GM21381 (cell line): Measurements from ENCODE around the gene SNX32.

Source experiments
- ATAC-seq: cut with Tn5 transposase; IDR thresholded peaks from one replicate; pipeline ENCODE4 v1.9.1; 2021; ENCODE audit warnings: mild to moderate bottlenecking, moderate library complexity; ENCODE audit not compliant: unreplicated experiment

Gene SNX32

DNA sequence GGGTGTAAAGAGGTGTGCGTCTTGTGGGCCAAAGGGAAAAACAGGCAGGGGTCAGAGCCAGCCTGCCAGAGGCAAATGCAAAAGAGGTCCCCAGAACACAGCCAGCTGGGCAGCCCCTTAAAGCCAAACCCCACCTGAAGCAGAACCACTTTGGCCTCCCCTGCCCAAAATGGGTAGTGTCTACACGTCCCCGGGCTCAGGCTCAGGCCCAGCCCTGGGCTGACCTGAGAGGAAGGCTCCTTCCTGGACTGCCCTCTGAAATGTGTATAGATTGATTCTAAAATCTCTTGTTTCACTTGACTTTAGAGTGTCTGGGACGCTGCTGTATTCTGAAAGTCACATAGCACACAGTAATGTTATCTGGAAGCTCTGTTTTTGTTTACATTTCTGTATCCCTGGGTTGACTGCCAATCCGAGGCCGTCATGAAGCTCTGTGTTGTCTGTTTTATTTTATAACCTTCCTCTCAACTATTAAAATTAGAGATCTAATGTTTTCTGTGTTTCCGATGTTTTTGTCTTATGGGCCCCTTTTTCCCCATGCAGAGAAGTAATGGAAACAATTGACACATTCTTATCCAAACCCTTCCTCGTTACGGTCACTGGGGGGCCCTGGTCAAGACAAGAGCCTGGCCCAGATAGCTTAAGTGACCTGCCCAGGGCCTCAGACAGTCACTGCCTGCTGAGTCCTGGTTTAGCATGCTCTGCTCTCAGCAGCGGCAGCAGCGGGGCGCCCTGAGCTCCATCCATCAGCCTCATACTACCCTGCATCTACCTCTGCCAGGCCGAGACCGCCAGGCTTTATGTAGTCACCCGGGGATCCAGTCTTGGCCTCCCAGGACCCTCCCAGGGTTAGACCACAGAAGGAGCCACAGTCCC is 36.8 kb upstream of the SNX32 start:
- no peak for ATAC-seq

DNA sequence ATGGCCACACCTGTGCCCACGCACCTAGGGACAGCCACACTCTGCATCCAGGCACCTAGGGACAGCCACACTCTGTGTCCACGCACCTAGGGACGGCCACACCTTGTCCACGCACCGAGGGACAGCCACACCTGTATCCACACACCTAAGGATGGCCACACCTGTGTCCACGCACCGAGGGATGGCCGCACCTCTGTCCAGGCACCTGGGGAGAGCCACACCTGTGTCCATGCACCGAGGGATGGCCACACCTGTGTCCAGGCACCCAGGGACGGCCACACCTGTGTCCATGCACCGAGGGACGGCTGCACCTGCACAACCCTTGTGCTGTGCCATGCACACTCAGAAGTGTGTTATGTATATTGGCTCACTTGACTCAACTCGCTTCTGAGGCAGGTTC is 36.1 kb upstream of the SNX32 start:
- ATAC-seq, result no peak

GRCh38 chr11:65798882-65799281 is 34.9 kb upstream of the SNX32 start:
- ATAC-seq, result no peak

DNA sequence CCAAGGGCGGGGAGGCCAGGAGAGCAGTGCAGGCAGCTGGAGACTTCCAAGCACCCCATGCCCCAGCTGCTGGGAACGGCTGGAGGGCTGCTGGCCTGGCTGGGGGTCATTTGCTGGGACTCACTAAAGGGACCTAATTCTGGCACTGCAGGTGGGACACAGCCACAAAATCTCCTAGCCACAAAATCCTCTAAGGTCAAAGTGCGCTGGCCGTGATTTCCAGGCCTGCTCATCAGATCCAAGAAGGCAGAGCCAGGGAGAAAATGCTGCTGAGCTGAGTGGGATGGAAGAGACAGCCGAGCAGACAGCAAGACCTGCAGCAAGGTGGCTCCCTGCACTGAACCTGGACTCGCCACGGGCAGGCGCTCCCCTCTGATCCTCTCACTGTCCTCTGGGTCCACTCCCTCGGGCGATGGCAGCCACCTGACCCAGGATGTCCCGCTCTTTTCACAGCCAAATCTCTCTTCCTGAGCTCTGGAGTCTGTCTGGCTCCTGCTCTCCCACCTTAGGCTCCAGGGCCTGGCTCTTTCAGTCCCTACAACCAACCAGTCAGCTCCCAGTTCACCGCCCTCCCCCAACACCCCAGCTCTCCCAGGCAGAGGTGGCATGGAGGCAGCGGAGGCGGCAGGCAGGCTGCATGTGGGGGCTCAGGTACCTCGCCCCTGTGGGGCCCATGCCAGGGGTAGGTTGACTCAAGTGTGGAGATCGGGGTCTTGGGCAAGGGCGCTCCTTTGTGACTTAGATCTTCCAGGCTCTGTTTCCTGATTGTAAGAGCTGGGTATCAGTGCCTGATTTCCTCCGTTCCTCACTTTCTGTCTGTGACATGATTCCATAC is 32.4 kb upstream of the SNX32 start:
- no peak for ATAC-seq

DNA sequence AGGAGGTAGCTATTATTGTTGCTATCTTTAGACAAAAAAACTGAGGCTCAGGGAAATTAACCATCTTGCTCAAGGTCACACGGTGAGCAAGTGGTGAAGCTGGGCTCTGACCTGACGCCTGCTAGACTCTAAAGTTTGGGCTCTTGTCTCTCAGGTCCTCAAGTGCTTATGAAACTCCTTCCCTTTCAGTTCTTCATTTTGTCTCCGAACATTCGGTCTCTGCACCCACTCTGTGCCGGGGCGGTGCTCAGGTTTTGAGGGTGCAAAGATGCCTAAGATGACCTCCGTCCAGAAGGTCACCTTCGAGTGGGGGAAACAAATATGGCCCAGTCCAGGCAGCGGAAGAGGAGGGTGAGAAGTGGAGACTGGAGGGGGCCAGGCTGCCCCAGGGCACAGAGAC is 30.9 kb upstream of the SNX32 start:
- no peak for ATAC-seq

DNA sequence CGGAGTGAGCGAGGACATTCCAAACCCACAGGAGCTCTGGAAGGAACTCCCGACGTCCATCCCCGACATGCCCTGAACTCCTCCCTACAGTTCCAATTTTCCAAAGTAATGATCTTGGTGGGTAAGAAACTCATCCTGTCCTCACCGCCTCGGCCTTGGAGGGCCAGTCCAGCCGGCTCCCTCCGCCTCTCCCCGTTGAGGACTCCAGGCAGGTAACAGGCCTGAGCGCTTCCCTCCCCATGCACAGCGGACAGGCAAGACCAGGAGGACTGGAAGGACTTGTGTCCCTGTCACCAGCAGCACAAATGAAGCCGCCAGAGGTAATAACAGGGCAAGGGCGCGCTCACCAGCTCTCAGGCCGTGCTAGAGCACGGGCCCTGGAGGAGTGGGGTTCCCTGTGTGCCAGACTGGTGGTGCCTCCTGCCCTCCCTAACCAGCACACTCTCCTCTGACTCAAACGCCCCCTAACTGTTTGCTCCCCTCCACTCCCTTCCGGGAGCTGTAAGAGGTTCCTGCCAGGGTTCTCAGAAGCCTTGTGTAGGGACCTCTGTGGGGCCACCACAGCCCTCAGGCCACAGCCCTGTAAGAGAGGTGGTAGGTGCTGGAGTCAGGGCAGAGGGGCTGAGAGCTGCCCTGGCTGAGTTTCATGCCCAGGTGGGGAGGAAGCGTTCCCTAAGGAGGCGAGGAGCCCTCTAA is 29.8 kb upstream of the SNX32 start:
- ATAC-seq, result no peak

GRCh38 chr11:65806979-65807378 is 26.8 kb upstream of the SNX32 start:
- no peak for ATAC-seq

GRCh38 chr11:65808744-65809341 is 24.9 kb upstream of the SNX32 start:
- ATAC-seq, result no peak

DNA sequence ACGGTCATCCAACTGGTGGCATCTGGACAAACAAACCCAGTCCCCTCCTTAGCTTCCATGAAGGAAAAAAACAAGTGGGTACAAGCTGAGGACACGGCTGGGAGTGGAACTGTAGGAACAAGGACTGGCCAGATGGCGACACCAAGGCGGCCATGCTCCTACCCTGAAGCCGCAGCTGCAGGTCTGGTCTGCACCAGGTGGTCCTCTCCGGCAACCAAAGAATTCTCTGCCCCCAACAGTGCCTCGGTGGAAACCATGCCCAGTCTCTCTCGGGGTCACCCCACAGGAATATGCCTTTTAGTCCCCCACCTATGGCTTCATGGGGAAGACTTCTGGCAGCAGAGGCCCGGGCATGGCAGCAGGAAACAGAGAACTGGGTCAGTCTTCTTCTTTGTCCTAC is 24.3 kb upstream of the SNX32 start:
- ATAC-seq, result no peak

GRCh38 chr11:65810046-65810868 is 23.5 kb upstream of the SNX32 start:
- ATAC-seq, result no peak

GRCh38 chr11:65811764-65812475 is 21.8 kb upstream of the SNX32 start:
- ATAC-seq, result no peak

DNA sequence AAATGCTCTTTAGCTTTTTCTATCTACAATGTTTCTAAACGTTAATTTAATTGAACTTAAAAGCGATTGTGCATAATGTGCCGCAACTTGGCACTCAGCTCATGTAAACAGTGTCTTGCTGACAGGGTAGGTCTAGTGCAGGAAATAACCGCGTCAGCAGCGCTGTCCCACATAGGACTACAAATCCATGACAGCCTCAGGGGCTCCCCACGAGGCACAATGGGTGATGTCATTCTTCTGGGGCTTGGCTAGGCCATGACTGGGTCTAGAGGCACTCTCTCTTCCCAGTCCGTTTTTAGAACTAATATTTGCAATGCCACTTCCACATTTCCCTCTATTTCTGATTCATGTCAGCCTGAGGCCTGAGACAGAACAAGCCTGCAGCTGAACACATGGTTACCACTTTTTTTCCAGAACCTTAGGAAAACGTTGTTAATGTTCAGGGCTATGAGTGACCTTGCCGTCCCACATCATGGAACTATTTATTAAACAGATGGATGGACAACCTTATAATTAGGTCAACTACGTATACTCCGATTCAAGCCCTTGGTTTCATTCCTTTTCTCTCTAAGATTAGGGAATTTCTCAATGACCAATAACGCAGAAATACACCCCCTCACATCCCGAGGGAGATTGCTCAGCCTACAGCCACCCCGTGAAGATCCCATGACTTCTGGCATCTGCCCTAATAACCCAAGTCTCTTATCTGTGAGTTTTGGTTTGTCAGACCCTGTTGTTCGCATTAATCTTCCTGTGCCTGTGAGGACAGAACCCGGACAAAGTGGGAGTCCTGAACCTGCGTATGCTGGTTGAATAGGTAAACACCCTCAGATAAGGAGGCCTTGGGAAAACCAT is 19.4 kb upstream of the SNX32 start:
- no peak for ATAC-seq

GRCh38 chr11:65814986-65815565 is 18.7 kb upstream of the SNX32 start:
- no peak for ATAC-seq

DNA sequence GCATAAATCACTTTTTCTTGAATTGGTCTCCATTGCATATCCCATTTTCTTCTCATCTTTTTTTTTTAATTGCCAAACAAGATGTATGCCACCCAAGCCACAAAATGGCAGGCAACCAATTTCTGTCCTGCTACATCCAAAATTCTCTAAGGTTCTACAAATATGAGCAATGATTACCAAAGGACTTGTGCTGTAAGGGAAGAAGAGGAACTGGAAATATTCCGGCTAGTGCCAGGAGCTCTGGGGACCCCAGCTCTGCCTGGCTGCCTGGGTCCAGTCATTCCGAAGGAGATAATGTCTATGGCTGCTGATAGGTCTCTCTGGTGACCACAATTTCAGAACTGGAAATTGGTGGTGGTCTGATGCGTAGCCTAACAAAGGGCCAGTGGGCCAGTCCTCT is 17.1 kb upstream of the SNX32 start:
- no peak for ATAC-seq

DNA sequence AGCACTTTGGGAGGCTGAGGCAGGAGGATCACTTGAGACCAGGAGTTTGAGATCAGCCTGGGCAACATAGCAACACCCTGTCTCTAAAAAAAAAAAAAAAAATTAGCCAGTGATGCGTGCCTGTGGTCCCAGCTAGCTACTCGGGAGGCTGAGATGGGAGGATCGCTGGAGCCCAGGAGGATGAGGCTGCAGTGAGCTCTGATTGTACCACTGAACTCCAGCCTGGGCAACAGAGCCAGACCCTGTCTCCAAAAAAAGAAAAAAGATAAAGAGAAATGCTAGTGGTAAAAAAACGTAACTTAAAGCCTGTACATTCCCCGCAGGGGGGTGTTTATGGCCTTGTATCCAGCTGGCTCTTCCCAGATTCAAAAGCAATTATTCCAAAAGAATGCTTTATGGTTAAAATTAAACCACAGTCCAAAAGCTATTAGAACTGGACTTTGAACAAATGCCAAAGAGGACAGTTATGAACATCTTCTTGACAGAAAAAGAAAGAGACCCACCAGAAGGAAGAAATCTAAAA is 16.4 kb upstream of the SNX32 start:
- ATAC-seq, result no peak

DNA sequence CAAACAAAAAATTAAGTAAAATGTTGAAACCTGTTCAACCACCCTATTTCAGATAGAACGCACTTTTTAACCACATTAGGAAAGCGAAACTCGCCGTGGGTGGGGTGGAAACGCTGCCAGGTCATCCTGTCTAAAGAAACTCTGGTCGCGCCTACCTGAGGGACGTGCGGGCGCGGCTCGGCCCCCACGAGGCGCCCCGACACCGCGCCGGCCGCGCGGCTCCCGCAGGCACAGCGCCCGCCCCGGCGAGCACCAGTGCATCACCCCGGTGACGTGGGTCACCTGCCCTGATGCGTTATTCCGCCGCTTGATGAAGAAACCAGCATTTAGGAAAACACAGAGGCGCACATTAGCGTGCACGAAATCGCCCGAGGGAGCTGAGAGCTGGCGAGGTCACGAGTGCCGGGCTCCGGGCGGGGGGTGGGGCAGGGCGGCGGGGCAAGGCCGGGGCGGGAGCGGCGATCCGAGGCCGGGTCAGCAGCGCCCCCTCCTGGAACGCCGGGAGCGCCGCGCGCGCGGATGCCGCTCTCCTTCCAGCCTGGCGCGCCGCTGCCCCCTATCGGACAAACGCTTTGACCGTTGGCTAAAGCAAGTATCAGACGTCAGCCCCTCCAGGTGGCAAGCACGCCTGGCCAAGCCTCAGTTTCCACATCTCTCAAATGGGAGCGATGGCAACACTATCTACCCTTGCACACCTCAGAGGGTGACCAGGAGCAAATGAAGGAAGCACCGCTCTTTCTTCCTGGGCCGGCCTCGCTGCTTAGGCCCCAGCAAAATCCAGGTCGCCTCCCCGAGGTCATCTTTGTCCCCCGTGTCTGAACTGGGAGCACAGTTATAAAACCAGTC is 15.7 kb upstream of the SNX32 start:
- peak; percentile 80 for ATAC-seq

- no peak for ATAC-seq
Observed at GRCh38 chr11:65821107-65821506, 12.7 kb upstream of the SNX32 start.
